Uterus (tissue), 4 donors: ENCODE data around the gene CASTOR1. TPM values are rescaled to one million over a fixed set of nuclear protein-coding genes. Genes with fewer than 3 reads are reported as not detected.

Experiments
- DNase-seq, 2 donors: peaks; one replicate each; pipeline ENCODE4 v3.0.0-alpha.2; 2019 to 2020
- H3K27ac ChIP-seq, 2 donors: fragments of 200-600 bp; sonication (generic); 1 replicate in 1 of 2; 2 replicates in 1 of 2; pipeline ENCODE4 v1.5.1; 2016 to 2018
- H3K27me3 ChIP-seq, 2 donors: fragments of 200-600 bp; sonication (generic); one replicate each; pipeline ENCODE4 v1.5.1; 2018 to 2019; ENCODE audit warnings: control low read depth in 1 of 2
- H3K36me3 ChIP-seq, 2 donors: fragments of 200-600 bp; sonication (generic); one replicate each; pipeline ENCODE4 v1.5.1; 2019; ENCODE audit warnings: control low read depth in 1 of 2
- H3K4me1 ChIP-seq, 2 donors: fragments of 200-600 bp; sonication (generic); one replicate each; pipeline ENCODE4 v1.5.1; 2018 to 2019; ENCODE audit warnings: control low read depth in 1 of 2
- H3K4me3 ChIP-seq, 2 donors: fragments of 200-600 bp; sonication (generic); 1 replicate in 1 of 2; 2 replicates in 1 of 2; pipeline ENCODE4 v1.5.1; 2018 to 2019; ENCODE audit warnings: mild to moderate bottlenecking in 1 of 2
- H3K9me3 ChIP-seq, 2 donors: fragments of 200-600 bp; sonication (generic); one replicate each; pipeline ENCODE4 v1.5.1; 2019; ENCODE audit warnings: control low read depth in 1 of 2
- POLR2A ChIP-seq, 2 donors: fragments of 450-650 bp; IDR thresholded peaks; one replicate each; pipeline ENCODE4 v1.6.1; 2016; ENCODE audit warnings: antibody characterized with exemption in 2 of 2, mild to moderate bottlenecking in 1 of 2, moderate library complexity in 1 of 2
- intact Hi-C: fragments of 100-400 bp; cut with DNase I; formaldehyde crosslinking; loops from one replicate; pipeline ENCODE4 v1.15.1; 2023; ENCODE audit warnings: low total_unique reads
- total RNA-seq, 4 donors: library from RNA; depleted of rRNA in 3 of 4; stranded (reverse); fragments of >200 nt in 3 of 4; gene quantifications; one replicate each; pipeline versions ENCODE4 v1.1.0 to v1.2.4, GENCODE V29; 2014 to 2023
- TF ChIP-seq, protein P1 (sequence below), 4 experiments: fragments of 200-600 bp in 2 of 4; fragments of 450-650 bp in 2 of 4; sonication (generic) in 2 of 4; IDR thresholded peaks; one replicate each; pipeline ENCODE4 v1.5.1; 2016 to 2019; ENCODE audit warnings: antibody characterized with exemption in 4 of 4, mild to moderate bottlenecking in 2 of 4, moderate library complexity in 1 of 4
- donor health status: DM: yes; HTN: yes; CAD: no.

Gene CASTOR1
- total RNA-seq, 4 donors from 2014 or later, result 15.8 to 67.1 (median 27.7) TPM

DNA sequence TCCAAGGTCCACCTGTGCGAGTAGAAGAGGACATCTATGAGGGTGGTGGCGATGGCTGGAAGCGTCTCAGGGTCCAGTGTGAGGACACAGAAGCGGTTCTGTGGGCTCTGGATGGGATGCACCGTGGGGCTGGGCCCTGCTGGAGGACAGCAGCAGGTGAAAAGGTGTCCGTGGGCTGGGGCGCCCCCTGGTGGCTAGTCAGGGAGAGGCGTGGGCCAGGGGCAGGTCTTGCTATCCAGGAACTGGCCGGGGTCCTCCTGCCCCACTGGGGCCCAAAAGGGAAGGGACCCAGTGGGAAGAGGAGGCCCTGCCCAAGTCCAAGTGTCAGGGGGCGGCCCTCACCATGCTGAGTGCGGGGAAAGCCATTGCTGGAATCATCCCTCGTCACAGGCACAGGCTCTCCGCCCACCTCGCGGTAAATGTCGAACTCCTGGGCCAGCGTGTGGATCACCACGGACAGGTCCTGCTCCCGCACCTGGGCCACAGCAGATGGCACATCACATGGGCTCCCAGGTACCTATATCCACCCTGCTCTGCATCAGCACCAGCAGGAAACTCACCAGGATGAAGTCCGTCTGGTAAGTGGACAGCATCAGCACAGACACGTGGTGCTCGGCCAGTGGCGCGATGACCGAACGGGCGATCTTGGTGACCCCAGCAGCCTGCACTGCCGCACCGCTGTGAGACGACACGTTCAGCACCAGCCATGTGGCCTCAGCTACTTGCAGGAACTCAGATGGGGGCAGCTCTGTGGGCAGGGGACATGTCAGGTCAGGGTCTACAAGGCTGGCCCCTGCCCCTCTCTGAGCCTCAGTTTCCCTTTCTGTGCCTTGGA, 2.3 kb downstream of the CASTOR1 start:
- Histone ChIP-seq H3K36me3 (no peaks in the 10 kb centered on the region), H3K27me3 (no peaks in the 10 kb centered on the region), H3K4me1 (peaks cover 13 to 23% of the 10 kb centered on the region in 2 donors), H3K4me3 (no peak overlapping the region), H3K9me3 (no peaks in the 10 kb centered on the region), H3K27ac (peak overlapping the region in 1 of 2 donors; percentile 95)
- TF ChIP-seq POLR2A (IDR thresholded peaks at IDR 0.05), result no peak
- TF ChIP-seq, protein P1, sequence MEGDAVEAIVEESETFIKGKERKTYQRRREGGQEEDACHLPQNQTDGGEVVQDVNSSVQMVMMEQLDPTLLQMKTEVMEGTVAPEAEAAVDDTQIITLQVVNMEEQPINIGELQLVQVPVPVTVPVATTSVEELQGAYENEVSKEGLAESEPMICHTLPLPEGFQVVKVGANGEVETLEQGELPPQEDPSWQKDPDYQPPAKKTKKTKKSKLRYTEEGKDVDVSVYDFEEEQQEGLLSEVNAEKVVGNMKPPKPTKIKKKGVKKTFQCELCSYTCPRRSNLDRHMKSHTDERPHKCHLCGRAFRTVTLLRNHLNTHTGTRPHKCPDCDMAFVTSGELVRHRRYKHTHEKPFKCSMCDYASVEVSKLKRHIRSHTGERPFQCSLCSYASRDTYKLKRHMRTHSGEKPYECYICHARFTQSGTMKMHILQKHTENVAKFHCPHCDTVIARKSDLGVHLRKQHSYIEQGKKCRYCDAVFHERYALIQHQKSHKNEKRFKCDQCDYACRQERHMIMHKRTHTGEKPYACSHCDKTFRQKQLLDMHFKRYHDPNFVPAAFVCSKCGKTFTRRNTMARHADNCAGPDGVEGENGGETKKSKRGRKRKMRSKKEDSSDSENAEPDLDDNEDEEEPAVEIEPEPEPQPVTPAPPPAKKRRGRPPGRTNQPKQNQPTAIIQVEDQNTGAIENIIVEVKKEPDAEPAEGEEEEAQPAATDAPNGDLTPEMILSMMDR (IDR thresholded peaks at IDR 0.05), result peak; percentile 67 to 80 (median 78)
- intact Hi-C loops, result loop anchor here (5.0 kb wide), 1 partner anchor 100 kb away; the partner anchor contains the start of gene RNF215
- DNase-seq, result peak; percentile 68 to 71

DNA sequence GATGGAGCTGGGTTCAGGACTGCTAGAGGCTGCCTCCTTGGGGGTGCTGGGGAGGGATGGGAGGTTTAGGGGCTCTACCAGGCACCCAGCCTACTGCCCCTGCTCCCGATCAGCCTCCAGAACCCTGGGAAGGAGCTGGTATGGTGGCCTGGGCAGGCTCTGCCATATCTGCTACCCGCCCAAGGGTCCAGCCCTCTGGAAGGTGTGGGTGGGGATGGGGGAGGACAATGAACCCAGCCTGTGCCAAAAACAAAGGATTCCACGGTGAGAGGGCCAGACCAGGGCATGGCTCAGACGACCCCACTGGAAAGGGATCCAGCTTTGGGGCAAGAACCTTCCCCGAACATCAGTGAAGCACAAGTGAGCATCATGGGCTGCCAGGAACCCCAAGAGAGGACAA, 3.0 kb downstream of the CASTOR1 start:
- DNase-seq, result no peak
- intact Hi-C loops, result loop anchor here (5.0 kb wide), 1 partner anchor 101 kb away; the partner anchor contains the start of gene RNF215
- Histone ChIP-seq H3K36me3 (no peaks in the 10 kb centered on the region), H3K9me3 (no peaks in the 10 kb centered on the region), H3K27ac (no peak overlapping the region), H3K4me3 (no peak overlapping the region), H3K27me3 (no peaks in the 10 kb centered on the region), H3K4me1 (peaks cover 11 to 23% of the 10 kb centered on the region in 2 donors)
- TF ChIP-seq POLR2A (IDR thresholded peaks at IDR 0.05), result no peak
- TF ChIP-seq, protein P1 (IDR thresholded peaks at IDR 0.05), result no peak

DNA sequence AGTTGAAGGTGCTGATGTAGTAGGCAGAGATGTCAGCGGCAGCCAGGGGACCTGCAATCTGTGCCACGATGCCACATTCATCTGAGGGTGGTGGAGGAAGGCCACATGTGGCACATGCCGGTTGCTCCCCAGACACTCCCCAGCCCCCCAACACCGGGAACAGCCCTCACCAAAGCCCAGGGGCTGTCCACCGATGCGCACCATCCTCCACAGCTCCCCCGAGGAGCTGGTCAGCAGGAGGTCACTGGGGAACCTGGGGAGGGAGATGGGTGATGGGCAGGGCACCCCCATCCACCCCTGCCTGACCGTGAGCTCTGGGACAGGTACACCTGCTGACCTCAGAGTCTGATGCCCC, 3.5 kb downstream of the CASTOR1 start:
- intact Hi-C loops, result loop anchor here (5.0 kb wide), 1 partner anchor 101 kb away; the partner anchor contains the start of gene RNF215
- no peaks in the 10 kb centered on the region for H3K27me3 ChIP-seq
- H3K9me3 ChIP-seq, result no peaks in the 10 kb centered on the region
- no peak overlapping the region for H3K4me3 ChIP-seq
- TF ChIP-seq, protein P1 (IDR thresholded peaks at IDR 0.05), result no peak
- TF ChIP-seq POLR2A (IDR thresholded peaks at IDR 0.05), result no peak
- no peak for DNase-seq
- H3K4me1 ChIP-seq, result peaks cover 8 to 22% of the 10 kb centered on the region in 2 donors
- H3K27ac ChIP-seq, result no peak overlapping the region
- no peaks in the 10 kb centered on the region for H3K36me3 ChIP-seq

DNA sequence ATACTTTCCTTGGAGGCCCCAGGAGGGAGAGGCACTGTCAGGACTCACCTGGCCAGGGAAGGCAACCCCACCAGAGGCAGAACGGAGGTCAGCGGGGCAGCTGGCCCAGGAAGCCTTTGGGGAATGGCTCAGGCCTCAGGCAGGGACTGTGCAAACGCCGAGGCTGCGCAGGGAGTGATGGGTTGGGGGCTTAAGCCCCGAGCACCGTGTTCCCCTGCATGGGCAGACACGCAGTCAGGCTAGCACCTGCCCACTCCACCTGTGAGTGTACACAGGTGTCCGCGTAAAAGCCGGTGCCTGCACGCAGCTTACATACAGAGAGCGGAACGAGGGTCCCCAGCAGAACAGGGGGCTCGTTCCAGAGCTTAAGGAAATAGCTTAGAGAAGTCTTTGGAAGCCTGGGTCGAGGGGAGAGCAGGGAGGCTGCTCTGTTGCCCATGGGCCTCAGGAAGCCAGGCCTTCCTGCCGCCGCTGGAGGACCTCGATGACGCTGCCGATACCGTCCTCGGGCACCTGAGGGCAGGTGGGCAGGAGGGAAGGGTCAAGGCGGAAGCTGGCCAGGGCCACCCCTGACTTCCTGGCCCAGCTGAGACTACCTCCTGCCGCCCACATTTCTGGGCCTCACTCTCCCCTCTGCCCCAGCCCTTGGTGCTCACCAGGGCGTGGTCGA, 4.0 kb downstream of the CASTOR1 start:
- TF ChIP-seq, protein P1 (IDR thresholded peaks at IDR 0.05), result no peak
- no peak for TF ChIP-seq POLR2A (IDR thresholded peaks at IDR 0.05)
- no peaks in the 10 kb centered on the region for H3K36me3 ChIP-seq
- DNase-seq, result no peak
- H3K4me3 ChIP-seq, result no peak overlapping the region
- no peaks in the 10 kb centered on the region for H3K27me3 ChIP-seq
- intact Hi-C loops, result loop anchor here (5.0 kb wide), 1 partner anchor 102 kb away; the partner anchor contains the start of gene RNF215
- H3K9me3 ChIP-seq, result no peaks in the 10 kb centered on the region
- peaks cover 3 to 17% of the 10 kb centered on the region in 2 donors for H3K4me1 ChIP-seq
- H3K27ac ChIP-seq, result no peak overlapping the region

DNA sequence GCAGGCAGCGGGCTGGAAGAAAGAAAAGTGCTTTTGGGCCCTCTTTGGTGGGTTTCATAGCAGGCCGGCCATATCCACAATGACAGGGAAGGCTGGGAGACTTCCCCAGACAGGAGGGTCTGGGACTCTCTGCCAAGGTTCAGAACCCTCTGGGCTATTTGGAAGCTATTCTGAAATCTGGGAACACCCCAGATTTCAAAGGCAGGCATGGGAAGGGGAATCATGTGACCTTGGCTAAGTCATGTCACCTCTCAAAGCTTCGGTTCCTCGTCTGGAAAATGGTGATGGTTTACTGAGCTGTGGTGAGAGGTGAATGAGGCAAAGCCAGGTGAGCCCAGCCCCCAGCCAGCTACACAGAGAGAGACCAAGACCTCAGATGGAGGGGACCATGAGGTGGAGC, 4.6 kb downstream of the CASTOR1 start:
- Histone ChIP-seq H3K4me3 (no peak overlapping the region), H3K9me3 (no peaks in the 10 kb centered on the region), H3K36me3 (no peaks in the 10 kb centered on the region), H3K4me1 (peaks cover 0 to 13% of the 10 kb centered on the region in 2 donors), H3K27me3 (no peaks in the 10 kb centered on the region), H3K27ac (no peak overlapping the region)
- TF ChIP-seq, protein P1 (IDR thresholded peaks at IDR 0.05), result no peak
- intact Hi-C loops, result loop anchor here (5.0 kb wide), 1 partner anchor 103 kb away; the partner anchor contains the start of gene RNF215
- DNase-seq, result no peak
